AG04449 (cell line): ENCODE results near the gene F11.

ENCODE experiments used
- CTCF ChIA-PET: fragments of 350-600 bp; formaldehyde crosslinking; extraction: SDS; loops from one replicate; lab custom pipeline; 2021; ENCODE audit warnings: antibody characterized with exemption; lab: Yijun Ruan, JAX
- POLR2A ChIA-PET: fragments of 400-600, 350-600 bp; formaldehyde crosslinking; extraction: SDS; loops from one replicate; lab custom pipeline; 2020; ENCODE audit warnings: antibody characterized with exemption, inconsistent platforms; lab: Yijun Ruan, JAX
- DNase-seq: peaks from one replicate; pipeline ENCODE4 v3.0.0-alpha.2; 2010; ENCODE audit warnings: low read depth, low spot score
- H3K4me3 ChIP-seq: 2 replicates; pipeline ENCODE4 v1.5.1; 2011; ENCODE audit warnings: low read depth, mild to moderate bottlenecking, control low read depth, low read length
- CTCF ChIP-seq: IDR thresholded peaks from one replicate; pipeline ENCODE4 v1.5.1; 2011; ENCODE audit warnings: mild to moderate bottlenecking, moderate library complexity, low read length, control low read depth, inconsistent platforms; ENCODE audit not compliant: insufficient read depth; ENCODE audit errors: missing control alignments

Gene F11

DNA sequence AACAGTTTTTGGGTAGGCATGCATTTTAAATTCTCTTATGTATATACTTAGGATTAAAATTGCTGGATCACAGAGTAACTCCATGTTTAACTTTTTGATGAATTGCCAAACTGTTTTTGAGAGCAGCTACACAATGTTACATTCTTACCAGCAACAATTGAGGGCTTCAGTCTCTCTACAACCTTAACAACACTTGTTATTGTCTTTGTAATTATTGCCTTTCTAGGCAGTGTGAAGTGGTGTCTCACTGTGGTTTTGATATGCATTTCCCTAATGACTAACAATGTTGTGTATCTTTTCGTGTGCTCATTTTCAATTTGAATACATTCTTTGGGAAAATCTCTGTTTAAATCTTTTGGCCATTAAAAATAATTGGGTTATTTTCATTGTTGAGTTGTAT, 17.3 kb upstream of the F11 start:
- ChIA-PET POLR2A (no interaction called here), CTCF (interaction anchor here (1.0 kb wide), 1 partner anchor 112 kb away, joined by 3 read pairs; no protein-coding TSS in a partner anchor)
- no peak for TF ChIP-seq CTCF
- DNase-seq: no peak
- no peak overlapping the region for H3K4me3 ChIP-seq

GRCh38 chr4:186249785-186250754, 15.9 kb upstream of the F11 start:
- peak; percentile 23 for DNase-seq
- no peak for TF ChIP-seq CTCF
- CTCF ChIA-PET: interaction anchor here (1.0 kb wide), 1 partner anchor 114 kb away, joined by 3 read pairs; no protein-coding TSS in a partner anchor
- H3K4me3 ChIP-seq: no peak overlapping the region
- POLR2A ChIA-PET: no interaction called here

GRCh38 chr4:186250760-186251159, 15.2 kb upstream of the F11 start:
- DNase-seq: no peak
- no peak overlapping the region for H3K4me3 ChIP-seq
- ChIA-PET POLR2A (no interaction called here), CTCF (no interaction called here)
- no peak for TF ChIP-seq CTCF

DNA sequence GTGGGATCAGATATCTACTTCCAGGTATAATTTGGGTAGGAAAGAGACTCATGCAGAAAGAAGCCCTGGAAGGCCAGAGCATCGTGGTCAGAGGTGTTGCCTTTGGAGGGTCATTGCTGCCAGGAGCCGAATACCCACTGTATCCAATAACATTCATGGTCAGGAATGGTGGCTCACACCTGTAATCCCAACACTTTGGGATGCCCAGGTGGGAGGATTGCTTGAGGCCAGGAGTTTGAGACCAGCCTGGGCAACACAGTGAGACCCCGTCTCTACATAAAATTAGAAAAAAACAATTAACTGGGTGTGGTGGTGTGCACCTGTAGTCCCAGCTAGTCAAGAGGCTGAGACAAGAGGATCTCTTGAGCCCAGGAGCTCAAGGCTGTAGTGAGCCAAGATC, 10.9 kb upstream of the F11 start:
- no peak overlapping the region for H3K4me3 ChIP-seq
- POLR2A ChIA-PET: no interaction called here
- DNase-seq: no peak
- CTCF ChIA-PET: no interaction called here
- TF ChIP-seq CTCF: no peak

DNA sequence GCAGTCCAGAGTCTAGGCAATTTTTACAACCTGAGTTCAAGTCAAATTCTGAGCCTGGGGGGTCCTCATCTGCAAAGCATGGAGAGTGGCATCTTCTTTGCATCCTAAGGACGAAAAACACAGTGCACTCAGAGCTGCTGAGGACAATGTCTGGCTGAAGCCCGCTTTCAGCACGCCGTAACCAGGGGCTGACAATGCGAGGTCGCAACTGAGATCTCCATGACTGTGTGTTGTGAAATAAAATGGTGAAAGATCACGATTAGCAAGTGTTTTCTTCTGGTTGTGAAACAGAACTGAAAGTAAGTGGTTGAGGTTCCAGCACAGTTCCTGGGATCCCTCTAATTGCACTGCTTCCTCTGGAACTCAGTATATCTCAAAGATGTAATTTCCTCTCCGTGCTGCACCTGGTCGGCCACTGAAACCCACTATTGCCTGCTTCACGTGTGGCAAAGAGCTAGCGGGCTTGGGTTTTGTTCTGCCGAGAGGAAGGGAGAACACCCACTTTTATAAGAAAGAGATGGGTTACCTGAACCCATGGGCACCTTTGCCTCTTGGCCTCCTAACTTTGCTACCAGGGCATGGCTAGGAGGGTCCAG, 7.7 kb upstream of the F11 start:
- ChIA-PET CTCF (no interaction called here), POLR2A (no interaction called here)
- DNase-seq: no peak
- no peak overlapping the region for H3K4me3 ChIP-seq
- no peak for TF ChIP-seq CTCF

GRCh38 chr4:186260117-186260503, 5.9 kb upstream of the F11 start:
- POLR2A ChIA-PET: no interaction called here
- TF ChIP-seq CTCF: no peak
- H3K4me3 ChIP-seq: no peak overlapping the region
- CTCF ChIA-PET: no interaction called here
- DNase-seq: no peak
